Astrocyte (in vitro differentiated cells and primary cell): ENCODE data around the gene MAG. TPM values are rescaled to one million over a fixed set of nuclear protein-coding genes. Genes with fewer than 3 reads are reported as not detected.

Source experiments
- DNase-seq: peaks from one replicate; pipeline ENCODE4 v3.0.0-alpha.2; 2010; ENCODE audit warnings: low read depth
- FAIRE-seq: peaks from 2 replicates; lab custom pipeline; 2011; peaks lifted over from hg19 to GRCh38; lab: Jason Lieb, UNC
- H2AFZ ChIP-seq: 2 replicates; pipeline ENCODE4 v1.6.0; 2012; ENCODE audit warnings: low read depth, low read length, inconsistent platforms
- H3K27ac ChIP-seq: 2 replicates; pipeline ENCODE4 v1.5.1; 2011; ENCODE audit warnings: low read depth, low read length, inconsistent platforms
- H3K27me3 ChIP-seq: 2 replicates; pipeline ENCODE4 v1.6.0; 2011; ENCODE audit warnings: low read length, inconsistent platforms; ENCODE audit not compliant: insufficient read depth
- H3K36me3 ChIP-seq: 2 replicates; pipeline ENCODE4 v1.5.1; 2011; ENCODE audit warnings: low read length, inconsistent platforms; ENCODE audit not compliant: insufficient read depth
- H3K4me1 ChIP-seq: 2 replicates; pipeline ENCODE4 v1.5.1; 2011; ENCODE audit warnings: low read length, inconsistent platforms; ENCODE audit not compliant: insufficient read depth
- H3K4me2 ChIP-seq: 2 replicates; pipeline ENCODE4 v1.6.0; 2012; ENCODE audit warnings: low read length, inconsistent platforms
- H3K4me3 ChIP-seq: 2 replicates; pipeline ENCODE4 v1.5.1; 2011; ENCODE audit warnings: low read depth, mild to moderate bottlenecking, low read length, inconsistent platforms; ENCODE audit not compliant: insufficient read depth
- H3K79me2 ChIP-seq: 2 replicates; pipeline ENCODE4 v1.6.0; 2012; ENCODE audit warnings: mild to moderate bottlenecking, low read length, inconsistent platforms; ENCODE audit not compliant: insufficient read depth
- H3K9ac ChIP-seq: 2 replicates; pipeline ENCODE4 v1.6.0; 2012; ENCODE audit warnings: mild to moderate bottlenecking, low read length, inconsistent platforms
- H3K9me3 ChIP-seq: 2 replicates; pipeline ENCODE4 v1.5.1; 2012; ENCODE audit warnings: low read depth, mild to moderate bottlenecking, low read length, inconsistent platforms; ENCODE audit not compliant: insufficient read depth
- H4K20me1 ChIP-seq: 2 replicates; pipeline ENCODE4 v1.6.0; 2012; ENCODE audit warnings: low read length, inconsistent platforms; ENCODE audit not compliant: insufficient read depth
- H3K27ac Mint-ChIP-seq: one replicate; pipeline ENCODE4 v1.8.0; 2021; ENCODE audit warnings: mild to moderate bottlenecking, mixed read lengths; ENCODE audit not compliant: unreplicated experiment
- H3K27me3 Mint-ChIP-seq: one replicate; pipeline ENCODE4 v1.8.0; 2021; ENCODE audit warnings: low read depth, mixed read lengths; ENCODE audit not compliant: unreplicated experiment
- H3K36me3 Mint-ChIP-seq: one replicate; pipeline ENCODE4 v1.8.0; 2021; ENCODE audit warnings: low read depth, mixed read lengths; ENCODE audit not compliant: unreplicated experiment
- H3K4me1 Mint-ChIP-seq: one replicate; pipeline ENCODE4 v1.8.0; 2021; ENCODE audit warnings: low read depth, mixed read lengths; ENCODE audit not compliant: unreplicated experiment
- H3K4me3 Mint-ChIP-seq: one replicate; pipeline ENCODE4 v1.8.0; 2021; ENCODE audit warnings: mild to moderate bottlenecking, moderate library complexity, mixed read lengths; ENCODE audit not compliant: unreplicated experiment
- H3K9me3 Mint-ChIP-seq: one replicate; pipeline ENCODE4 v1.8.0; 2021; ENCODE audit warnings: mild to moderate bottlenecking, mixed read lengths; ENCODE audit not compliant: unreplicated experiment
- EZH2 ChIP-seq: IDR thresholded peaks from 2 replicates; pipeline ENCODE4 v1.6.1; 2012; ENCODE audit warnings: mild to moderate bottlenecking, low read length, inconsistent platforms; ENCODE audit not compliant: insufficient read depth
- total RNA-seq: library from RNA; stranded (reverse); gene quantifications from 2 replicates; pipeline ENCODE4 v1.2.1, GENCODE V29; 2021
- TF ChIP-seq, protein P1 (sequence below): IDR thresholded peaks from 2 replicates; pipeline ENCODE4 v1.5.1; 2011; ENCODE audit warnings: low read depth, mild to moderate bottlenecking, inconsistent platforms, low read length, moderate library complexity; ENCODE audit not compliant: insufficient read depth

The MAG gene
- total RNA-seq, 1 donor from 2014 or later: not detected

DNA sequence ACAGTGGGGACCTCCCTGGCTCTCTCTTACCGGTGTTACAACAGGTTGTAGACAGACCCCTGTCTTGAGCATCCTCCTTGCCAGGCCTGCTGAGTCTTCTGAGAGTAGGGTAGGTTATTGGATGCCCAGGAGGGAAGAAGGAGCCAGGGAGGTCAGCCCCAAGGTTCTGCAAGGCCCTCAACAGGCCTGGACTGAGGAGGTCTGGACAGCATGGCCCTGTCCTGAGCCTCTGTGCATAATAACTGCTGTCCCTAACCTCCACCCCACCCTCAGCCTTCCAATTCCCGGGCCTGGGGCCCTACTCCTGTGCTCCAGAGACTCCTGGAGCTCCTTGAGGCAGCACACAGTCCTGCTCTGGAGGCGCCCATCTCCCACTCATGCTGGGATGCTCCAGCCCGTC is 37.4 kb downstream of the MAG start:
- H3K27me3 Mint-ChIP-seq: peaks cover 24% of the 10 kb centered on the region
- H3K9me3 ChIP-seq: no peaks in the 10 kb centered on the region
- no peak for FAIRE-seq
- no peaks in the 10 kb centered on the region for H3K9me3 Mint-ChIP-seq
- no peaks in the 10 kb centered on the region for H3K27me3 ChIP-seq
- H3K27ac ChIP-seq: no peak overlapping the region
- no peaks in the 10 kb centered on the region for H3K36me3 Mint-ChIP-seq
- no peak overlapping the region for H3K4me3 Mint-ChIP-seq
- no peaks in the 10 kb centered on the region for H4K20me1 ChIP-seq
- H3K27ac Mint-ChIP-seq: no peak overlapping the region
- no peak overlapping the region for H2AFZ ChIP-seq
- no peaks in the 10 kb centered on the region for H3K4me1 ChIP-seq
- DNase-seq: no peak
- H3K79me2 ChIP-seq: no peaks in the 10 kb centered on the region
- TF ChIP-seq EZH2: no peak
- TF ChIP-seq, protein P1, sequence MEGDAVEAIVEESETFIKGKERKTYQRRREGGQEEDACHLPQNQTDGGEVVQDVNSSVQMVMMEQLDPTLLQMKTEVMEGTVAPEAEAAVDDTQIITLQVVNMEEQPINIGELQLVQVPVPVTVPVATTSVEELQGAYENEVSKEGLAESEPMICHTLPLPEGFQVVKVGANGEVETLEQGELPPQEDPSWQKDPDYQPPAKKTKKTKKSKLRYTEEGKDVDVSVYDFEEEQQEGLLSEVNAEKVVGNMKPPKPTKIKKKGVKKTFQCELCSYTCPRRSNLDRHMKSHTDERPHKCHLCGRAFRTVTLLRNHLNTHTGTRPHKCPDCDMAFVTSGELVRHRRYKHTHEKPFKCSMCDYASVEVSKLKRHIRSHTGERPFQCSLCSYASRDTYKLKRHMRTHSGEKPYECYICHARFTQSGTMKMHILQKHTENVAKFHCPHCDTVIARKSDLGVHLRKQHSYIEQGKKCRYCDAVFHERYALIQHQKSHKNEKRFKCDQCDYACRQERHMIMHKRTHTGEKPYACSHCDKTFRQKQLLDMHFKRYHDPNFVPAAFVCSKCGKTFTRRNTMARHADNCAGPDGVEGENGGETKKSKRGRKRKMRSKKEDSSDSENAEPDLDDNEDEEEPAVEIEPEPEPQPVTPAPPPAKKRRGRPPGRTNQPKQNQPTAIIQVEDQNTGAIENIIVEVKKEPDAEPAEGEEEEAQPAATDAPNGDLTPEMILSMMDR: no peak
- H3K36me3 ChIP-seq: no peaks in the 10 kb centered on the region
- H3K9ac ChIP-seq: no peak overlapping the region
- H3K4me1 Mint-ChIP-seq: peaks cover 3% of the 10 kb centered on the region
- no peak overlapping the region for H3K4me2 ChIP-seq
- H3K4me3 ChIP-seq: no peak overlapping the region

DNA sequence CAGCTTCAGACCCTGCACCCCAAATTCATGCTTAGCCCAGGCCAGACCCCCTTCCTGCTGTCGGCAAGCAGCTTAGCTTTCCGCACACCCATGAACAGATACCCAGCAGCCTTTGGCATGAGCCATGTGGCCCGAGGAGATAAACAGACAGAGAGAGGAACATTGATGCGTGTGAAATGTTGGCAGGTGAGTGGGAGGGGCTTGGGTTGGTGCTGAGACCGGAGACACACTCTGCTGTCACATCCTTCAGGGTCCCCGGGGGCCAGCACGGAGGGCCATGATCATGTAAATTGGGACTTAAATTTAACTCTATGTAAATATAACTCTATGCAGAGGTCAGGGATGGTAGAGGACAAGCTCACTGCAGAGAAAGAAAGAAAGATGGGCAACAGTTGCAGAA is 38.5 kb downstream of the MAG start:
- H3K9me3 ChIP-seq: no peaks in the 10 kb centered on the region
- Mint-ChIP-seq H3K4me3 (no peak overlapping the region), H3K9me3 (no peaks in the 10 kb centered on the region), H3K4me1 (peaks cover 3% of the 10 kb centered on the region), H3K27ac (no peak overlapping the region), H3K36me3 (no peaks in the 10 kb centered on the region), H3K27me3 (peaks cover 28% of the 10 kb centered on the region)
- H2AFZ ChIP-seq: no peak overlapping the region
- H3K4me3 ChIP-seq: no peak overlapping the region
- no peak overlapping the region for H3K4me2 ChIP-seq
- FAIRE-seq: no peak
- H3K9ac ChIP-seq: no peak overlapping the region
- H3K27me3 ChIP-seq: no peaks in the 10 kb centered on the region
- no peaks in the 10 kb centered on the region for H4K20me1 ChIP-seq
- no peak for DNase-seq
- no peaks in the 10 kb centered on the region for H3K4me1 ChIP-seq
- H3K36me3 ChIP-seq: no peaks in the 10 kb centered on the region
- no peaks in the 10 kb centered on the region for H3K79me2 ChIP-seq
- TF ChIP-seq, protein P1: no peak
- TF ChIP-seq EZH2: no peak
- H3K27ac ChIP-seq: no peak overlapping the region

DNA sequence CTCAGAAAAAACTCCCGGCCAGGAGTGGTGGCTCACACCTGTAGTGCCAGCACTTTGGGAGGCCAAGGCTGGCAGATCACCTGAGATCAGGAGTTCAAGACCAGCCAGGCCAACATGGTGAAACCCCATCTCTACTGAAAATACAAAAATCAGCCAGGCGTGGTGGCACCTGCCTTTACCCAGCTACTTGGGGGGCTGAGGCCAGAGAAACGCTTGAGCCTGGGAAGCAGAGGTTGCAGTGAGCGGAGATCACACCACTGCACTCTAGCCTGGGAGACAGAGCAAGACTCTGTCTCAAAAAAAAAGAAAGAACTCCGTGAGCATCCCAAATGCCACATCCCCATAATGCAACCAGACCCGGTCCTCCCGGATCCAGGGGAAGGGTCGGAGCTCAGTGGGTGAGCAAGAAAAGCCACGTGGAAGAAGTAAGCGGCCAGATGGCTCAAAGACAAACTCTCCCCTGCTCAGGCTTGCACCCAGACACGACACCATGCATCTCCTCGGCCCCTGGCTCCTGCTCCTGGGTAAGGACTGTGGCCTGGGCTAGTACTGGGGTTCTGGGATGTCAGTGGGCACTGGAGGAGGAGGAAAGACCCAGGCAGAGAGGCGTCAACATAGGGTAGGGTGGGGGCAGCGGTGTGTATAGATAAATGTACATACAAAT is 39.7 kb downstream of the MAG start:
- no peak overlapping the region for H3K4me2 ChIP-seq
- H3K27me3 ChIP-seq: no peaks in the 10 kb centered on the region
- FAIRE-seq (no peak), DNase-seq (no peak)
- H3K36me3 Mint-ChIP-seq: no peaks in the 10 kb centered on the region
- H2AFZ ChIP-seq: no peak overlapping the region
- H3K27ac Mint-ChIP-seq: no peak overlapping the region
- H3K9me3 Mint-ChIP-seq: no peaks in the 10 kb centered on the region
- H3K4me1 Mint-ChIP-seq: peaks cover 3% of the 10 kb centered on the region
- H3K27me3 Mint-ChIP-seq: peaks cover 25% of the 10 kb centered on the region
- H3K9ac ChIP-seq: no peak overlapping the region
- no peaks in the 10 kb centered on the region for H3K79me2 ChIP-seq
- H3K4me3 ChIP-seq: no peak overlapping the region
- H4K20me1 ChIP-seq: no peaks in the 10 kb centered on the region
- H3K9me3 ChIP-seq: no peaks in the 10 kb centered on the region
- H3K4me3 Mint-ChIP-seq: no peak overlapping the region
- no peak overlapping the region for H3K27ac ChIP-seq
- TF ChIP-seq, protein P1: no peak
- no peak for TF ChIP-seq EZH2
- H3K4me1 ChIP-seq: no peaks in the 10 kb centered on the region
- no peaks in the 10 kb centered on the region for H3K36me3 ChIP-seq
